OCI-LY7 (cell line): Measurements from ENCODE around the gene GPR146. TPM values are rescaled to one million over a fixed set of nuclear protein-coding genes. Genes with fewer than 3 reads are reported as not detected.

Experiments
- BruUV-seq: library from RNA; stranded (reverse); fragments of 400-500 nt; replicated peaks from 2 replicates; lab custom pipeline; 2021; lab: Mats Ljungman, UMichigan
- CTCF ChIA-PET: fragments of 300-600 bp; sonication (Branson Sonifier 250); formaldehyde crosslinking; loops from one replicate; lab custom pipeline; 2022; ENCODE audit warnings: antibody characterized with exemption; ENCODE audit not compliant: unreplicated experiment; lab: Charles Lee
- POLR2A ChIA-PET: fragments of 300-600 bp; sonication (Branson Sonifier 250); formaldehyde crosslinking; loops from one replicate; lab custom pipeline; 2022; ENCODE audit warnings: antibody characterized with exemption; lab: Charles Lee
- DNase-seq: peaks from one replicate; pipeline ENCODE4 v3.0.0-alpha.2; 2015; ENCODE audit warnings: low spot score
- H2AFZ ChIP-seq: fragments of 200-600 bp; sonication (generic), shearing (Covaris generic); 2 replicates; pipeline ENCODE4 v1.6.1; 2014; ENCODE audit warnings: mild to moderate bottlenecking, antibody characterized with exemption, low read length, moderate library complexity
- H3K27ac ChIP-seq: fragments of 200-600 bp; sonication (generic); 2 replicates; pipeline ENCODE4 v1.5.1; 2014; ENCODE audit warnings: mixed run types, low read depth, mild to moderate bottlenecking, moderate library complexity, low read length, inconsistent platforms; ENCODE audit not compliant: poor library complexity, severe bottlenecking
- H3K36me3 ChIP-seq: fragments of 200-600 bp; sonication (generic); 2 replicates; pipeline ENCODE4 v1.6.1; 2014; ENCODE audit warnings: mild to moderate bottlenecking, antibody characterized with exemption, low read length, moderate library complexity, mixed read lengths; ENCODE audit not compliant: insufficient read depth
- H3K4me1 ChIP-seq: fragments of 200-600 bp; sonication (generic); 2 replicates; pipeline ENCODE4 v1.5.1; 2014; ENCODE audit warnings: mild to moderate bottlenecking, low read length; ENCODE audit not compliant: insufficient read depth, poor library complexity, severe bottlenecking
- H3K4me2 ChIP-seq: fragments of 200-600 bp; sonication (generic); 2 replicates; pipeline ENCODE4 v1.6.1; 2014; ENCODE audit warnings: mild to moderate bottlenecking, low read length
- H3K4me3 ChIP-seq: fragments of 200-600 bp; sonication (generic); 2 replicates; pipeline ENCODE4 v1.5.1; 2014; ENCODE audit warnings: mild to moderate bottlenecking, low read depth, low read length; ENCODE audit not compliant: poor library complexity, severe bottlenecking
- H3K79me2 ChIP-seq: fragments of 200-600 bp; sonication (generic); 2 replicates; pipeline ENCODE4 v1.6.1; 2016; ENCODE audit warnings: low read depth, mild to moderate bottlenecking, low read length, moderate library complexity, mixed read lengths; ENCODE audit not compliant: insufficient read depth
- H3K9me2 ChIP-seq: fragments of 200-600 bp; sonication (generic); 2 replicates; pipeline ENCODE4 v1.6.1; 2016; ENCODE audit warnings: mild to moderate bottlenecking, low read length, mixed read lengths; ENCODE audit not compliant: insufficient read depth
- H3K9me3 ChIP-seq: fragments of 200-600 bp; sonication (generic); 2 replicates; pipeline ENCODE4 v1.6.1; 2014; ENCODE audit warnings: mild to moderate bottlenecking, mixed run types, low read length, mixed read lengths
- H4K20me1 ChIP-seq: fragments of 200-600 bp; sonication (generic); 2 replicates; pipeline ENCODE4 v1.6.1; 2014; ENCODE audit warnings: mild to moderate bottlenecking, antibody characterized with exemption, low read length, moderate library complexity, mixed read lengths; ENCODE audit not compliant: insufficient read depth
- CTCF ChIP-seq: fragments of 200-600 bp; sonication (generic); conservative IDR thresholded peaks from 2 replicates; pipeline ENCODE4 v1.5.1; 2014; ENCODE audit warnings: mild to moderate bottlenecking, antibody characterized with exemption, low read length, moderate library complexity, mixed read lengths
- EZH2phosphoT487 ChIP-seq: fragments of 200-600 bp; sonication (generic); IDR thresholded peaks from 2 replicates; pipeline ENCODE4 v1.6.1; 2018; ENCODE audit warnings: low read depth, borderline replicate concordance, mild to moderate bottlenecking, mixed run types, antibody characterized with exemption, low read length, moderate library complexity, mixed read lengths
- intact Hi-C: fragments of 100-400 bp; cut with micrococcal nuclease; formaldehyde crosslinking; loops from one replicate; pipeline ENCODE4 v1.10.0; 2022; ENCODE audit not compliant: unreplicated experiment
- total RNA-seq, 2 experiments: library from RNA; depleted of rRNA in 1 of 2; stranded (reverse); fragments of >200 nt in 1 of 2; shearing (Covaris generic) in 1 of 2; gene quantifications; 2 replicates each; pipeline ENCODE4 v1.2.3, GENCODE V29; 2014 to 2022

GPR146 gene
- total RNA-seq, 2 experiments from 2014 or later = 0.95 to 3.3 TPM

DNA sequence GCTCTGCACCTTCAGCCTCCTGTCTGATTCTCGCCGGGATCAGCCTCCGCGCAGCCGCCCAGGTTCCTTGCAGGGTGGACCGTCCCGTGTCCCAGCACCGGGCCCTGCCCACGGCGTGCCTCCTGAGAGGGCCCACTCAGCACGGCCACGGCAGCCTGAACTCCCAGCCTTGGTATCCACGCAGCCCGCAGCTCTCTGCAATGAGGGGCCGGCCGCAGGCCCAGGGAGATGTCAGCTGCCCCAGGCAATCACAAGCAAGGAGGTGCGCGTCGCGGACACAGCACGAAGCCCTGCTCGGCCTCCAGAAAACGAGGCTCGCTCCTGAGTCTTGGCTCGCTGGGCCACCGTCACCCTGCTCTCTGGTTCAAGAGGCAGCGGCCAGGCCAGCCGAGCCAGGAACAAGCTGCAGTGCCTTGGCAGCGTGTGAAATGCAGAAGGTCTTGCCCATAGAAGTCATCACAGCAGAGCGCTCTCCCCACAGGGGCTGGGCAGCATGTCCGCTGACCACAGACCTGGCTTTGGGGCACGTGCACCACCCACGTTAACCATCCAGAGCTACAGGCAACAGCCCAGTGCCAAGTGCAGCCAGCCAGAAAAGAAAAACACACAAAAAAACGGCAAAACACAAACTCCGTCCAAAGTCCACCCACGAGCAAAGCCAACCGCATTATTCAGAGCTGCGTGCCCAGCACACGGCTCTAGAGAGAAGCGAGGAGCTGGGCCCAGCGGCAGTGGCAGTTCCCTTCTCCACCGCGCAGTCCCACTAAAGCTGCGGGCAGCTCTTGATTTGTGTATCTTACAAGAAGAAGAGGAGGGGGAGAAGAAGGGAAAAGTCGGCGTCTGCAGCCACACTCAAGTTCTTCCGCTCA lies 57.5 kb downstream of the GPR146 start:
- H2AFZ ChIP-seq = no peak overlapping the region
- peaks cover 12% of the 10 kb centered on the region for H3K36me3 ChIP-seq
- H3K4me3 ChIP-seq = no peak overlapping the region
- no peak overlapping the region for H3K27ac ChIP-seq
- BruUV-seq = no TSS peak
- TF ChIP-seq CTCF = no peak
- TF ChIP-seq EZH2phosphoT487 = no peak
- no peaks in the 10 kb centered on the region for H3K9me3 ChIP-seq
- ChIA-PET CTCF (no interaction called here), POLR2A (interaction anchor here (0.5 to 0.6 kb wide), 2 partner anchors 25 to 308 kb away, joined by 3 read pairs; no protein-coding TSS in a partner anchor)
- no peaks in the 10 kb centered on the region for H3K9me2 ChIP-seq
- H3K4me1 ChIP-seq = peaks cover 37% of the 10 kb centered on the region
- no peak for DNase-seq
- no peaks in the 10 kb centered on the region for H3K79me2 ChIP-seq
- intact Hi-C loops = no loop called here
- H3K4me2 ChIP-seq = no peak overlapping the region
- no peaks in the 10 kb centered on the region for H4K20me1 ChIP-seq

- BruUV-seq = no TSS peak
- no peak overlapping the region for H3K4me2 ChIP-seq
- no peak for DNase-seq
- H3K9me3 ChIP-seq = no peaks in the 10 kb centered on the region
- H3K79me2 ChIP-seq = no peaks in the 10 kb centered on the region
- intact Hi-C loops = no loop called here
- H4K20me1 ChIP-seq = no peaks in the 10 kb centered on the region
- peaks cover 37% of the 10 kb centered on the region for H3K4me1 ChIP-seq
- no peak overlapping the region for H3K27ac ChIP-seq
- no peaks in the 10 kb centered on the region for H3K9me2 ChIP-seq
- no peak overlapping the region for H2AFZ ChIP-seq
- ChIA-PET CTCF (interaction anchor here (1.3 kb wide), 1 partner anchor 18 kb away, joined by 4 read pairs; no protein-coding TSS in a partner anchor), POLR2A (no interaction called here)
- H3K4me3 ChIP-seq = no peak overlapping the region
- peaks cover 9% of the 10 kb centered on the region for H3K36me3 ChIP-seq
- TF ChIP-seq CTCF = no peak
- no peak for TF ChIP-seq EZH2phosphoT487
These were observed 58.9 kb downstream of the GPR146 start for GRCh38 chr7:1103009-1103788.
